ENCODE results near the gene WHAMM.

Gene WHAMM

DNA sequence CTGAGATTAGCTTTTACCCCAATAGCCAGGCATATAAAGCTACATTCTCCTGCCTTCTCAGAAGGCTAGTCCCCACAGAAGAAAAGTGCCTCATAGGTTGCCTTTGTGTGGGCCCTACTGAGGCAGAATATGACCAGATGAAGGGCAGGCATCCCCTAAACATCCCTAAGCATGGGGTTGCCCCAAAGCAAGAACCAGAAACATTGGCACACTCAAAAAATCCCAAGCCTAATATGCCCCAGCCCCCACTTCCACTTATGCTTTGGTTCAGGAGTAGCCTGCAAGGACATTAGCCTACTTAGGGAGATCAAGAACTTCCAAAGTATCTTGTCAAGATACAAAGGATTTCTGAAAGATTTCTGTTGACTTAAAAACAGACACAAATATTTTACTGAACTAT is 29.7 kb downstream of the WHAMM start:
- no peak for TF ChIP-seq CTCF (IDR thresholded peaks at IDR 0.05; ENCODE audit: low read length, missing control alignments)
- H3K4me3 ChIP-seq (replicated peaks; ENCODE audit: low read depth, low read length): no peak overlapping the region
- no peak for DNase-seq (ENCODE audit: low read depth)

DNA sequence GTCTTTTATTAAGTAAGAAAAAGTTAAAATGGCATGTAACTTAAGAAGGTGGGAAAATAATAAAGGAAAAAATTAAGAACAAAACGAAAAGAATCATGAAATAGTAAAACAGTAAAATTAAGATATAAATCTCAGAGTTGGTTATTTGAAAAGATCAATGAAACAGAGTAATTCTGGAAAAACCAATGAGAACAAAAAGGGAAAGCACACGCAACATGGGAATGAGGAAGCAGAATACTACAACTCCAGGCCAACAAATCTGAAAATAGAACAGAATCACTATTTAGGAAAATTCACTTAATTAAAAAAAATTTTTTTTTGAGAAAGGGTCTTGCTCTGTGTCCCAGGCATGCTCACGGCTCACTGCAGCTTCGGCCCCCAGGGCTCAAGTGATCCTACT is 30.7 kb downstream of the WHAMM start:
- no peak for TF ChIP-seq CTCF (IDR thresholded peaks at IDR 0.05; ENCODE audit: low read length, missing control alignments)
- no peak overlapping the region for H3K4me3 ChIP-seq (replicated peaks; ENCODE audit: low read depth, low read length)
- no peak for DNase-seq (ENCODE audit: low read depth)

DNA sequence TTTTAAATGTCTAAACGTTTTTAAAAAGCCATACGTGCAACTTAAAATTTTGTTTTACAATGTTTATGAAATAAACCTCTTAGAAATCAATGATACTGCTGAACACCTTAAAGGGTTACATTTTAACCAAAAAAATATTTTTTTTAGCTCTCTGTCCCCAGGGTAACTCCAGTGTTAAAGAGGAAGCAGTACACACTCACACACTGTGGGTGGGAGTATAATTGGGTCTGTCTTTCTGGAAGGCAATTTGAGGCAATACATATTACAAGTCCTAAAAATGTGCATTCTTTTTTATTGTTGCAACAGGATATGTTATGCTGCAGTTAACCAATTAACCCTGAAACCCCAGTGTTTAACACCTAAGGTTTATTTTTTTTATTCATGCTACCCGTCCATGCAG is 34.1 kb downstream of the WHAMM start:
- TF ChIP-seq CTCF (IDR thresholded peaks at IDR 0.05; ENCODE audit: low read length, missing control alignments): no peak
- no peak overlapping the region for H3K4me3 ChIP-seq (replicated peaks; ENCODE audit: low read depth, low read length)
- DNase-seq (ENCODE audit: low read depth): no peak

DNA sequence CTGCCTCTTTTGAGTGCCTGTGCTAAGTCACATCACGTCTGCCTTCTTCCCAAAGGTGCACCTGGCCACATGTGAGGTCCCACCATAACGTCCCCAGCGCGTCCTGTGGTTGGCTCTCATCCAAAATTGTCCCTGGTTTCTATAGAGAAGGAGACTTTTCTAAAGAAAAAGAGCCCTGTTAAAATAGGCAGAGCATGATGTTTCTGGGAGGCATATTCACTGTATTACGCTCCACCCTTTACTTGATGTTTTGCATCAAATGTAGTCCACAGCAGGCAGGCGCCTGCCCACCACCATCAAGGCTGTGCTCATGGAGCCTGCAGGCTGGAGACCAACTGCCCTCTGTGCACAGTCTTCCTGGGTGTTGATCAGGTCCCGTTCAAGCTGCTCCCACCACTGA is 36.3 kb downstream of the WHAMM start:
- TF ChIP-seq CTCF (IDR thresholded peaks at IDR 0.05; ENCODE audit: low read length, missing control alignments): no peak
- DNase-seq (ENCODE audit: low read depth): no peak
- no peak overlapping the region for H3K4me3 ChIP-seq (replicated peaks; ENCODE audit: low read depth, low read length)

GRCh38 chr15:82846621-82847020 is 37.2 kb downstream of the WHAMM start:
- DNase-seq (ENCODE audit: low read depth): no peak
- H3K4me3 ChIP-seq (replicated peaks; ENCODE audit: low read depth, low read length): no peak overlapping the region
- no peak for TF ChIP-seq CTCF (IDR thresholded peaks at IDR 0.05; ENCODE audit: low read length, missing control alignments)

GRCh38 chr15:82847703-82848102 is 38.3 kb downstream of the WHAMM start:
- TF ChIP-seq CTCF (IDR thresholded peaks at IDR 0.05; ENCODE audit: low read length, missing control alignments): no peak
- H3K4me3 ChIP-seq (replicated peaks; ENCODE audit: low read depth, low read length): no peak overlapping the region
- no peak for DNase-seq (ENCODE audit: low read depth)

- TF ChIP-seq CTCF (IDR thresholded peaks at IDR 0.05; ENCODE audit: low read length, missing control alignments): no peak
- DNase-seq (ENCODE audit: low read depth): no peak
- H3K4me3 ChIP-seq (replicated peaks; ENCODE audit: low read depth, low read length): no peak overlapping the region
Measured at GRCh38 chr15:82848241-82848993, 39.0 kb downstream of the WHAMM start.
